NCI-H2107 treated with DMSO at 0.1 percent for 48 hours (cell line): ENCODE results near the gene LRP2.

Experiments used
- DNase-seq: peaks from one replicate; lab custom pipeline; 2025; ENCODE audit not compliant: unreplicated experiment; lab: John Stamatoyannopoulos, UW

LRP2 gene

DNA sequence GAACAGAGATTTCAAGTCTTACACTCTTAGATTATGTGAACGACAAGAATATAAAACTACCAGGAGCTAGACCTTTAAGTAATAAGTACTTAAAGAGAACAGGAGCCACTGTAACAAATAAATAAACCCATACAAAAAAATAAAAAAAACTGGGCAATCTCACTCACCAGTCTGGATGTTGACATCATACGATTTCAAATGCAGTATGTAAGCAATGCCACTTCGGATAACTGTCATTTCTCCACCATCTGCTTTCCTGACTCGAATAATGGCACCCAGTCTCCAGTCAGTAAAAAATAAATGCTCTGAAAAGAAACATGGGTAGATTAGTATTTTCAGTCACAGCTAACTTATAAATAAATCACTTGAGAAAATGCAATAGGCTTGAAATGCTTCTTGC is 115.1 kb downstream of the LRP2 start:
- no peak for DNase-seq

DNA sequence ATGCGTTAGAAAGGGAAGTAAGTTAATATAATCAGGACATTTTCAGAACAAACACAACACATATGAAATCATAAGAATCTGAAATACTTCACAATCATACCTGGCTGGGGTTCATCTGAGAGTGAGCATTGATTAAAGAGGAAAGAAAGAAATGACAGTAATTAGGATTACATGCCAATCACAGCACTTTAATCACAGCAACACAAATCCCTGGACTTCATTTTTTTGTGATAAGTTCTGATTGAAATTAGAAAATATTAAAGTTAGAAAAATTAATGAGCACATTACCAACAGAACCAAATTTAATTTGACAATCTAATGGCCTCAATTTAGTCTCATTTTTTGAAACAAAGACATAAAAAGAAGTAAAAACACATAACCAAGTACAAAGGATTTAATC is 121.9 kb downstream of the LRP2 start:
- no peak for DNase-seq

DNA sequence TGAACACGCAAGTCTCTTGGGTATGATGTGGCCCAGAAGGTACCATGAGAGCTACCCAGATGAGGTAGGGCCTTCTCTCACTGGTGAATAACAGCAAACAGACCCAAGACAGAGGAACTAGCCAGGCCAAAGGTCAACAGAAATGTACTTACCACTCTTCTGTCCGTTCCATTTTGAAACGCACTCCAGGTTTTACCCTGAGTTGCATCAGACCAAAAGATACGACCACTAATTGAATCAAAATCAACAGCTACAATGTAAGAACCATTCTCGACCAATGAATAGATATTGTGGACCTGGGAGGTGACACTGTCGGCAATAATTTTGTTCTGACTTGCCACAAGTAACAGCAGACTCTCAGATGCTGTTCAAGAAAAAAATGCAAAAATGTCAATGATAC is 124.4 kb downstream of the LRP2 start:
- DNase-seq, result no peak

DNA sequence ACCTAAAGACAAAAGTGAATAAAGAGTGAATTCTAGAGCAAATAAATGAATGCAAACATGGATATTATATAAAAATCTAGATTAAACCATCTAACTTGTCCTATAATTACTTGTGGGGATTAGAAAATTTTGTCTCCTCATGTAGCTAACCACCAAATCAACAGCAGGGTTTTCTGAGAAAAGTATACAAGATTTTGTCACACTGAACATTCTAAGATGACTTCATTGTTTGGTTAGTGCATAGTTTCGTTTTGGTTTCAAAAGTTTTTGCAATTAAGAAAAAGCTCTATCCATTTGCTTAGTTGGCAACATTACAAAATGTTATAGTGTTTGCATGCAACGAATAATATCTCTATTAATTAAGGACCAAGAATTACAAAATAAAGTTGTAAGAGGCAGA is 125.0 kb downstream of the LRP2 start:
- no peak for DNase-seq

DNA sequence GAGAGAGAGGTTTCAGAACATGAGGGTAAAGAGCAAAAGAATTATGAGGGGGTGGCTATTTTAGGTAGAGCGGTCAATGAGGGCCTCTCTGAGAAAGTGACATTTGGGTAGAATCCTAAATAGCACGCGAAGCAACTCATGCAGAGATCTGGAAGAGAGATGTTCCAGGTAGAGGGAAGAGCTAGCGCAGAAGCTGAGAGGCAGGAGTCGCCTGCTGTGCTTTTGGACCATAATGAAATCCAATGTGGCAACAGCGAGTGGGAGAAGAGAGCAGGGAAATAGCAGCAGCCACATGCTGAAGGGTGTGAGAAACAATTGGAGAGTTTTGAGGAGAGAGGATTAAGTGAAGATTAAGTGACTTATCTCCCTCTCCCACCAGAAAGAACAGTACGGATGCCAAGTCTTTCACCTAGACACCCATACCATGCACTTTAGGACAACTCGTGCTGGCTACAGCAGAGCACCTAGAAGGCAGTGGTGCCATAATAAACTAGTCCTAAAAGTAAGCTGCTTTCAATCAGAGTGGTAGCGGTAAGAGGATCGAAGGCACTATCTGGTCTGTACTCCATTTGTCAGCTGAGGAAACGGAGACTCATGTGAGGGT is 129.7 kb downstream of the LRP2 start:
- no peak for DNase-seq

DNA sequence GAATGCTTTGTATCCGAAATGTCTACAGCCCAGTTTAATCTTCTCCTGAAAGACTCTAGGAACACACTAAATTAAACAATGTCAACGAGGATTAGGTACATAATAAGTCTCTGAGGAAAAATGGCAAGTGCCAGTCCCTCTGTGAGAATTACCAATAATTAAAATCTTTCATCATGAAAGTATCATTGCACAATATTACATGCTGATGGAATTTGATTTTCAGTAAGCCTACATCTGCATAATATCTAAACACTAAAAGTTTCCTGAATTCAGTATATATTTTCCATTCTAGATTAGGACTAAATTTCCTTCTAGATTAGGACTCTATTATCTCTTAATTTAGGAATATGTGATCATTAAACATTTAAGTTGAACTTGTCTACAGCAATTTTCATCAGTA is 132.1 kb downstream of the LRP2 start:
- no peak for DNase-seq

DNA sequence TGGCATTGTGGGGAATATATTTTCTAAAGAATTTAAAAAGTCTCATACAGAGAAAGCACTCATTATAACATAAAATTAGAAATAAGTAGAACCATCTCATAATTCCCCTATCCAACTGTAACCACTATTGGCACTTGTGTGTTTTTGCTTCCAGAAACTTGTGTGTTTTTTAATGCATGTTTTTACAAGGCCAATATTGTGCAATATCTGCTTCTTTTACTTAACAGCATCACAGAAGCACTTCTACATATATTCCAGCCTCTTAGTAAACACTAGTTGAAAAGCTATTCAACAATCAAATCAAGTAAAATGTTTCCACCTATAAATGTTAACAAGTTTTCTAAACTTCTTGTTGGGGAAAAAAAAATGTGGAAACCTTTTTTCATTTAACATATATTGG is 132.7 kb downstream of the LRP2 start:
- no peak for DNase-seq

DNA sequence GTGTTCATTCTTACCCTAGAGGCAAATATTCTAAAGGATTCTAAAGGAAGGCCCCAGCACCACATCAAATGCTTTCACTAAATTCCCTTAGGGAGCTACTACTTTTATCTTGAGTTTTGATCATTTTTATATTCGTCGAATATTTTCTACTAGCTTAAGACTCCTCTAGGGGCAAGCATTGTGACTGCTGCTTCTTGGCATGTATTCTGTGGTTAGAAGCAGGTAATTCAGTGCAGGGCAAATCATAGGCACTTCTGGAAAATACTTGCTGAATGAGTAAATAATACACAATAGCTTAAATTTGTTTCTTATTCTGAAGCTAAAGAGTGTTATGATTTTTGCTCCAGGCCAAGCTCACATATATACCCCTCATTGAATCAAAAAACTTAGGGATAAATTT is 136.4 kb downstream of the LRP2 start:
- no peak for DNase-seq

DNA sequence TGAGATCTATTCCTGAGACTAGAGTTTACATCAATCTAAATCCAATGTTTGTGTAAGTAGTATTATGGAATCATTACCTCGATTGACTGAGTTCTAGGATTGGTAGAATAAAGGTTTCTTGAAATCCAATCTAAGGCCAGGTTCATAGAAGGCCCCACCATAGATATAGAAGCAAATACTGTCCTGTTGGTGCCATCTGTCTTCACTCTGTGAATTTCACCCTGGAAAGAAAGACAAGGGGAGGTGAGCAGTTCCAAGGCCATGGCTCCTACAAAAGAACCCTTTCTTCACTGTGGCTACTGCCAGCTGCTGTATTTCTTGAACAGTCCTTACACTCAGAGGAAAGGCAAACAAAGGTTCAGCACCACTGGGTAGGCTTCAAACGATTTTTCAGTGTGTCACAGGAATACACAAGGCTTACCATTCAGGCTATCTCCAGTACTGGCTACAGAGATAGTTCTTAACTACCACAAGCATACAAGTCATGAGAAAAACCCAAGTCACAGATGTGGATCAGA is 137.0 kb downstream of the LRP2 start:
- DNase-seq, result no peak

DNA sequence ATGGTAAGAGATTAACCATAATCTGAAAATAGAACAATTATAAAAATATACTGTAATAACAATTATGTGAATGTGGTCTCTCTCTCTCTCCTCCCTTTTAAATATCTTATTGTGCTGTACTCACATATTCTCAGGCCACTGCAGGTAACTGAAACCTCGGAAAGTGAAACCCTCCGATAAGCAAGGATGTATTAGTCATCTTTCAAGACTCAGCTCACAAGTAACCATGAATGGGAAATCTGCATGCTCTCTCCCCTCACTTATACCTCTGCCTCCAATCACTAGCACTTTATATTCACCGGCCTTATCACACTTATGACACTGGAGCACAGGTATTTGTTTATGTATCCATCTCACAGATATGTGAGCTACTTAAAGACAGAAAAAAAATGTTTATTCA is 139.7 kb downstream of the LRP2 start:
- no peak for DNase-seq

DNA sequence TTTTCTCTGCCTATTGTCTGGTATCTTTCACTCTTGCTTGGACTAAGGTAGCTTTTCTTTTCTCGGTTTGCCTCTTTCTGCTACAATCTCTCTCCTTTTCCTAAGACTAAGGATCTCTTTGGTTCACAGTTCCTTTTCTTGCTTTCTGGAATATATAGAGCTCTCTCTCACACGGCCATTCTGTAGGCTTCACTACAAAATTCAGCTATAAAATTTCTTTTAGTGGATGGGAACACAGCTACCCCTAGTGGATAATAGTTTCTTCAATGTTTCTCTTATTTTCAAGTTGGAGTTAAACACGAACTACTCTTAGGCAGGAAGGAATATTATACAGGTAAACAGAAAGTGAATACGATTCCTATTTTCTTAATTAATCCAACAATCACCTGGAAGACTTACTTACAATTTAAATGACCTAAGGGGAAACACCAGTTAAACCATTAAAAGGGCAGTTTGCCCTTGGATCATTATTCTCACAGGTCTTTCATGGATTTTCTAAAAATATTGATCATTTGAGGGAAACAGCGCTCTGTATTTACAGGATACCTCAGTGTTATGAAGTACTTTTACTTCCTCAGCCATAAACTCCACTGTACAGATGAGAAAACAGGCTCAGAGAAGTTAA is 140.5 kb downstream of the LRP2 start:
- DNase-seq, result peak; percentile 38

DNA sequence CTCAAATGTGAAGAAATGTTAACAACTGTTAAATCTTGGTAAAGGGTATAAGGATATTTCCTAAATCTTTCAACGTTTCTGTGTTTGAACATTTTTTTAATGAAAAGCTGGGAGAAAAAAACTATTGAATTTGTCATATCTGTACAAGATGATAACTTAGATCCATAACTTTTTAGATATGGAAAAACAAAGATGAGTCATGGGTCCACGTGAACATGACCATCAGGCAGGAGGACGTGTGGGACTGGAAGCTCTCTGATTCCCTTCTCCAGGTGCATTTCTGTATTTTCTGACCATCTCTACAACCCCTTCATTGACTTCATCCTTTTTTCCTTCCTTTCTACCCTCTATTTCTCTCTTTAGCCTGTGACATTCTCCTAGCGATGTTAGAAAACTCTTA is 151.4 kb downstream of the LRP2 start:
- no peak for DNase-seq

DNA sequence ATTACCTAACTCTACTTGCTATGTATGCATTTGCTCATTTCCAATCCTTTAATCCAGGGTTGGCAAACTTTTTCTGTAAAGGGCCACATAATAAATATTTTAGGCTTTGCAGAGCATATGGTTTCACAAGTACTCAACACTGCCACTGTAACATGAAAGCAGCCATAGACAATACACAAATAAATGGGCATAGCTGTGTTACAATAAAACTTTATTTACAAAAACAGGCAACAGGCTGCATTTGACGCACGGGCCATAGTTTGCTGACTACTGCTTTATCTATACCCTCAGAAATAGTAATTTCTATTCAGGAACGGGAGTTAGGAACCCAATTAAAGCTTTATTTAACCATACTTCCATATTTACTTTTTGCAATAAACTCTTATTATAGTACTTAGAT is 154.3 kb downstream of the LRP2 start:
- no peak for DNase-seq

DNA sequence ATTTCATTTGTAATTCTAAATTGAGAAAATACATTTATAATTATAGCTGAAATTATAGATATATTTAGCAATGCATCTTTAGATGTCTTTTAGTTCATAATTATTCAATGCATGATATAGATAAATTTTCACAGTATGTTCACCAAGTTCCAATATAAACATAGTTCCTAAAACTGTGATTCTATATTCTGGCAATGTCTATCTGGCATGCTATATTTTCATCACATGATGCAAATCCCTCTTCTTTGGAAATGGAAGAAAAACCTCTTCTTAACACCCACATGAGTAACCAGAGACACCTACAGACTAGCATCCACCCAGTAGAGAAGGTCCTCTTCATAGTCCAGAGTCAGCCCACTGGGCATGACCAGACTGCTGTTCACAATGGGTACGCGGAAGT is 157.2 kb downstream of the LRP2 start:
- DNase-seq, result no peak

DNA sequence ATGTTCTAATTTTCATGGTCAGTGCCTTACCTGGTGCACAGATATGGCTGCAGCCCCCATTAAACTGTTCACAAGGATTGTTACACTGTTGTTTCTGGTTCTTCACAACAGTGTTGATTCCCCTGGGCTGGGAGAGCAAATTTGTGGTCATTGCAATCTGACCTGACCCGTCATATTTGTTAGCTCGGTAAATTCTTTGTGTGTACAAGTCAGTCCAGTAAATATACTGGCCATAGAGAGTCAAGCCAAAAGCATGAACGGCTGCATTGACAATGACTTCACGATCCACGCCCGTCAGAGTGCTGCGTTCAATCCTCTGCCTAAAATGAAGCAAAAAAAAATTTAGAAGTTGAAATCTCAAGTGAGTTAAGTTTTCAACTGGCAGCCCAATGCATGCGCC is 158.4 kb downstream of the LRP2 start:
- DNase-seq, result no peak

DNA sequence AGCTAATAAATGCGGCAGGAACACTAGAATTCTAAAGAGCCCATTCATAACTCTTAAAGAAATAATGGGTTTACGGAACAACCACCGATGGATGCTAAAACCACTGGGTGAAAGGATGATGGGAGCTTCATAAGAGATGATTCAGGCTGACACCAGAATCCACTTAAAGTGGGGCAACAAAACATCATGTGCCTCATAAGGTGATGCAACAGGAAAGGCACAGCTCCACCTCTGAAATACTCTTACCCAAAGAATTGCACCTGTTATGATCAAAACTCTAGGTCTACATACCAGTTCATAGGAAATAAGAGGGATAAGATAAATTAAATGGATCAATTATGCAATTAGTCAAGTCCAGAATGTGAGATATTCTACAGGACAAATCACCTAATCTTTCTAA is 161.6 kb downstream of the LRP2 start:
- no peak for DNase-seq

DNA sequence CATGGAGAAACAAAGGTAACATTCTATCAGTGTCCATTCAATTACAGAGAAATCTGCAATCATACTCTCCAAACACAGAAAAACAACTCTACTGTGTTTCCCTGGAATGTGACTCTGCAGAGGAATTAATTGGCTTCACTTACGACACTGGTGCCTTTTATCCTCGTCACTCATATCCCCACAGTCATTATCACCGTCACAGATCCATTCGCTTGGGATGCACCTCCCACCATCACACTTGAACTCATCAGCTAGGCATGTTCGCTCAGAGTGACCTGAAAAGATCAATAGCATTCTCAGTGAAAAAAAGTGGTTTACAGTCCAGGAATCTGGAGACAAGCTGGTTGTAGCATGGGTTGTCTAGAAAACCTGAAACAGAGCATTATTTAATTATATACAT is 168.7 kb downstream of the LRP2 start:
- no peak for DNase-seq

DNA sequence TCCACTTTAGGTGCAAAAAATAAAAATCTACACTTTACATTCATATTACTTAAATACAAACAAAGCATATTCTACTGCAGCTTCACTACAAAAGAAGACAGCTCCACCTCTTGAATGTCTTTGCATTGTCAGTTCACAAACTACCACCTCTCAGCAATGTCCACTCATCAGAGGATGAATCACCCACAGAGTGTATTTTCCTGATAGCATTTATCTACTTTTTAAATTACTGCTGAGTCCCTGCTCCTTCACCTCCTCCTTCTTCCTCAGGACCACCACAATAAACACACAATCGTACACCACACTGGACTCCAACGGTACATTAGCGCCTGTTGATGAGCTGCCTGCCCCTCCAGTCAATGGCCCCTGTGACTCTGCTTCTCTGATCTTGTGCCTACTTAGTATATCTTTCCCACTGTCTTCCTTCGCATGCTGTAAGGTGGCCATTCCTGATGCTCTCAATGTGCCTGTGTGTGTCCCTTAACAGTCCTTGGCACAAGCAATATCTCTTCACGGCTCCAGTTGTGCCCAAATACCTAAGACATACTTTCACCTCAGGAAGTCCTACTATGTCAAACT is 172.0 kb downstream of the LRP2 start:
- DNase-seq, result no peak

DNA sequence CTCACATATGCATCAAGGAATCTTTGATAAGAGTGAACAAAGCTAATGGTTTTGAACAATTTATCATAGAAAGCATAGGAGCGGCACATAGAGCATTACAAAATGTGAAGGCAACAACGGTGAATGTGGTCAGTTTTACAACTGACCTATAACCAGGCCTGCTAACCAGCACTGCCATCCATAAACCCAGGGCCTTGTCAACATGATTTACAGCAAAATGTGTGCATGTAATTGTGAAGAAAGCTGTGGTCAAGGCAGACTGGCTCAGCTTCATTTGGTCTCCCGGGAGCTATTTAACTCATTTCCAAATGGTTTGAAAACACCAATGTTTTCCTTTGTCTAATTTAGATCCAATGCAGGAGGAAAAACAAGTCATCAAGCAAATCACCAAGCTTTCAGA is 173.2 kb downstream of the LRP2 start:
- DNase-seq, result no peak

DNA sequence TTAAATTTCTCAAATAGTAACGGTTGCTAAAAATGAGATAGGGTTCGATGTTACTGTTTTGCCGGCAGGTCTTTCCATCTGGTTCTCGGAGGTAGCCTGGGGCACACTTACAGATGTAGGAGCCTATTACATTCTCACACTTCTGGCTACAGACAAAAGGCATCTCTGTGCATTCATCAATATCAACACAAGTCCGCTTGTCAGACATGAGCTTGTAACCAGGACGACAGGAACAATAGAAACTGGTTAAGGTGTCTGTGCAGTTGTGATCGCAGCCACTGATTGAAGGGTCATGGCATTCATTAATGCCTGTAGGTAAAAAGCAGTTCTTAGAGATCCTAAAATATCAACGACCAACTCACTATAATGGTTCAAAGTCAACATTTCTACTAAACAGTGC is 176.6 kb downstream of the LRP2 start:
- DNase-seq, result no peak

DNA sequence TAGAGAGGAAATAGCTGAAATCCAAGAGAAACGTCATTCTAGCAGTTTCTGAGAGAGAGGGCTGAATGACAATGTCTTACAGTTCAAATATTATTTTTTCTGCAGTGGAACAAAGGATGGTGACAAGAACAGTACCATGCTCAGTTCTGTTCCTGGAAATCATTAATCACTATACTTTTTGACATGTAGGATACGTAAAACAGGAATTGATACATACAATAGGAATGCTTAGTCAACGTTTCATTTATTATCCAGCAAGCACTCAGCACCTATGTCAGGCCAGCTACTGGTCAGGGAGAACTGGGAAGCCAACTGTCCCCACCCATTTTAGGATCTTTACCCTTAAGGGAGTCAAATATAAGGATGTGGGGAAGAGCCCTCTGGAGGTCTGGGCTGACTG is 178.3 kb downstream of the LRP2 start:
- DNase-seq, result no peak

DNA sequence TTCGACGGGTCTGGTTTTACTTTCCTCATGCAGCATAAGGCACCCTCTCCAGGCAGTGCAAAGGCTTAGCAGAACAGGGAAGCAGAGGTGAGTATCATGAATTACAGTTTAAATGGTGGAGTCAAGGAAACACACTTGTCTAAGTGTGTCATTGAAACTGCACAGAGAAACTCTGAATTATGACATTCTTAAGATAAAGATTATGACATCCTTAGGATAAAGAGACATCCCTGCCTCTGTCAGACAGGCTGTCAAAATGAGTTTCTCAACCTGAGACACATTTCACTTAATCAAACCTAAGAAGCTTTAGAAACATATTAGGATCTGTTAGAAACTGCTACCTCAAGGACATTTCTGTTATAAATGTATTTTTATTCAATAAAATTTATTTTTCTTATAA is 179.8 kb downstream of the LRP2 start:
- DNase-seq, result no peak
